Muscle layer of duodenum (tissue), 2 donors: Measurements from ENCODE around the gene IL1RAPL1.

Experiments used
- H3K27ac ChIP-seq: one replicate; pipeline ENCODE4 v1.7.0; 2013; ENCODE audit warnings: mild to moderate bottlenecking, low read length
- H3K27me3 ChIP-seq: one replicate; pipeline ENCODE4 v1.7.0; 2013; ENCODE audit warnings: low read depth, mild to moderate bottlenecking, control low read depth, low read length
- H3K36me3 ChIP-seq, 2 donors: one replicate each; pipeline ENCODE4 v1.7.0; 2013; ENCODE audit warnings: low read length in 2 of 2, control low read depth in 1 of 2, mild to moderate bottlenecking in 1 of 2; ENCODE audit not compliant: insufficient read depth in 2 of 2, control insufficient read depth in 1 of 2
- H3K4me1 ChIP-seq, 2 donors: one replicate each; pipeline ENCODE4 v1.7.0; 2013; ENCODE audit warnings: low read length in 2 of 2, mild to moderate bottlenecking in 2 of 2, control low read depth in 1 of 2, moderate library complexity in 1 of 2; ENCODE audit not compliant: insufficient read depth in 2 of 2, control insufficient read depth in 1 of 2
- H3K4me3 ChIP-seq, 2 donors: one replicate each; pipeline ENCODE4 v1.7.0; 2013; ENCODE audit warnings: low read length in 2 of 2, low read depth in 1 of 2, mild to moderate bottlenecking in 1 of 2
- H3K9me3 ChIP-seq, 2 donors: one replicate each; pipeline ENCODE4 v1.7.0; 2013; ENCODE audit warnings: low read length in 2 of 2, control low read depth in 1 of 2, mild to moderate bottlenecking in 1 of 2; ENCODE audit not compliant: control insufficient read depth in 1 of 2
- donor health status: healthy.

The IL1RAPL1 gene

GRCh38 chrX:29531336-29531735, 944.1 kb downstream of the IL1RAPL1 start:
- H3K27ac ChIP-seq = no peak overlapping the region

GRCh38 chrX:29535212-29536162, 948.2 kb downstream of the IL1RAPL1 start:
- H3K27ac ChIP-seq = no peak overlapping the region
- no peak overlapping the region for H3K4me3 ChIP-seq
- H3K4me1 ChIP-seq = no peaks in the 10 kb centered on the region
- no peaks in the 10 kb centered on the region for H3K9me3 ChIP-seq
- no peaks in the 10 kb centered on the region for H3K36me3 ChIP-seq
- no peaks in the 10 kb centered on the region for H3K27me3 ChIP-seq

More at GRCh38 chrX:29531336-29531735, 944.1 kb downstream of the IL1RAPL1 start:
- Histone ChIP-seq H3K27me3 (no peaks in the 10 kb centered on the region), H3K4me1 (no peaks in the 10 kb centered on the region), H3K4me3 (no peak overlapping the region), H3K36me3 (no peaks in the 10 kb centered on the region), H3K9me3 (no peaks in the 10 kb centered on the region)

- H3K4me1 ChIP-seq = no peaks in the 10 kb centered on the region
- H3K9me3 ChIP-seq = no peaks in the 10 kb centered on the region
- H3K36me3 ChIP-seq = no peaks in the 10 kb centered on the region
- no peaks in the 10 kb centered on the region for H3K27me3 ChIP-seq
- H3K27ac ChIP-seq = no peak overlapping the region
- no peak overlapping the region for H3K4me3 ChIP-seq
These were observed 953.8 kb downstream of the IL1RAPL1 start for GRCh38 chrX:29541038-29541437.

GRCh38 chrX:29542152-29542551, 954.9 kb downstream of the IL1RAPL1 start:
- Histone ChIP-seq H3K4me1 (no peaks in the 10 kb centered on the region), H3K27ac (no peak overlapping the region), H3K4me3 (no peak overlapping the region), H3K27me3 (no peaks in the 10 kb centered on the region), H3K9me3 (no peaks in the 10 kb centered on the region), H3K36me3 (no peaks in the 10 kb centered on the region)

GRCh38 chrX:29545878-29546277, 958.6 kb downstream of the IL1RAPL1 start:
- Histone ChIP-seq H3K4me3 (no peak overlapping the region), H3K27ac (no peak overlapping the region), H3K27me3 (no peaks in the 10 kb centered on the region), H3K36me3 (no peaks in the 10 kb centered on the region), H3K4me1 (no peaks in the 10 kb centered on the region), H3K9me3 (no peaks in the 10 kb centered on the region)

GRCh38 chrX:29547877-29548276, 960.6 kb downstream of the IL1RAPL1 start:
- Histone ChIP-seq H3K4me1 (no peaks in the 10 kb centered on the region), H3K27me3 (no peaks in the 10 kb centered on the region), H3K36me3 (no peaks in the 10 kb centered on the region), H3K27ac (no peak overlapping the region), H3K9me3 (no peaks in the 10 kb centered on the region), H3K4me3 (no peak overlapping the region)

GRCh38 chrX:29553542-29553941, 966.3 kb downstream of the IL1RAPL1 start:
- no peaks in the 10 kb centered on the region for H3K27me3 ChIP-seq
- H3K4me3 ChIP-seq = no peak overlapping the region
- H3K9me3 ChIP-seq = no peaks in the 10 kb centered on the region
- no peaks in the 10 kb centered on the region for H3K4me1 ChIP-seq
- no peak overlapping the region for H3K27ac ChIP-seq
- H3K36me3 ChIP-seq = no peaks in the 10 kb centered on the region

- no peaks in the 10 kb centered on the region for H3K4me1 ChIP-seq
- H3K9me3 ChIP-seq = peaks cover 0 to 7% of the 10 kb centered on the region in 2 donors
- no peaks in the 10 kb centered on the region for H3K27me3 ChIP-seq
These were observed 968.3 kb downstream of the IL1RAPL1 start for GRCh38 chrX:29555465-29556091.

GRCh38 chrX:29560065-29560464, 972.8 kb downstream of the IL1RAPL1 start:
- H3K27me3 ChIP-seq = no peaks in the 10 kb centered on the region
- no peak overlapping the region for H3K27ac ChIP-seq
- no peak overlapping the region for H3K4me3 ChIP-seq
- H3K4me1 ChIP-seq = no peaks in the 10 kb centered on the region
- no peaks in the 10 kb centered on the region for H3K36me3 ChIP-seq
- H3K9me3 ChIP-seq = peaks cover 0 to 12% of the 10 kb centered on the region in 2 donors

More at GRCh38 chrX:29555465-29556091, 968.3 kb downstream of the IL1RAPL1 start:
- no peak overlapping the region for H3K4me3 ChIP-seq
- H3K27ac ChIP-seq = no peak overlapping the region
- H3K36me3 ChIP-seq = no peaks in the 10 kb centered on the region

GRCh38 chrX:29561417-29561816, 974.2 kb downstream of the IL1RAPL1 start:
- Histone ChIP-seq H3K36me3 (no peaks in the 10 kb centered on the region), H3K27me3 (no peaks in the 10 kb centered on the region), H3K27ac (no peak overlapping the region), H3K4me1 (no peaks in the 10 kb centered on the region), H3K4me3 (no peak overlapping the region), H3K9me3 (peaks cover 0 to 12% of the 10 kb centered on the region in 2 donors)

GRCh38 chrX:29580560-29580959, 993.3 kb downstream of the IL1RAPL1 start:
- Histone ChIP-seq H3K9me3 (no peaks in the 10 kb centered on the region), H3K4me3 (no peak overlapping the region), H3K27me3 (no peaks in the 10 kb centered on the region), H3K4me1 (no peaks in the 10 kb centered on the region), H3K36me3 (no peaks in the 10 kb centered on the region), H3K27ac (no peak overlapping the region)
